GM12874 (cell line): Measurements from ENCODE around the gene TRPC4AP.

Experiments used
- TF ChIP-seq, protein P1 (sequence below): IDR thresholded peaks from 2 replicates; pipeline ENCODE4 v1.5.1; 2011; ENCODE audit warnings: low read depth, mild to moderate bottlenecking, control low read depth, low read length, moderate library complexity; ENCODE audit not compliant: insufficient read depth

The TRPC4AP gene

DNA sequence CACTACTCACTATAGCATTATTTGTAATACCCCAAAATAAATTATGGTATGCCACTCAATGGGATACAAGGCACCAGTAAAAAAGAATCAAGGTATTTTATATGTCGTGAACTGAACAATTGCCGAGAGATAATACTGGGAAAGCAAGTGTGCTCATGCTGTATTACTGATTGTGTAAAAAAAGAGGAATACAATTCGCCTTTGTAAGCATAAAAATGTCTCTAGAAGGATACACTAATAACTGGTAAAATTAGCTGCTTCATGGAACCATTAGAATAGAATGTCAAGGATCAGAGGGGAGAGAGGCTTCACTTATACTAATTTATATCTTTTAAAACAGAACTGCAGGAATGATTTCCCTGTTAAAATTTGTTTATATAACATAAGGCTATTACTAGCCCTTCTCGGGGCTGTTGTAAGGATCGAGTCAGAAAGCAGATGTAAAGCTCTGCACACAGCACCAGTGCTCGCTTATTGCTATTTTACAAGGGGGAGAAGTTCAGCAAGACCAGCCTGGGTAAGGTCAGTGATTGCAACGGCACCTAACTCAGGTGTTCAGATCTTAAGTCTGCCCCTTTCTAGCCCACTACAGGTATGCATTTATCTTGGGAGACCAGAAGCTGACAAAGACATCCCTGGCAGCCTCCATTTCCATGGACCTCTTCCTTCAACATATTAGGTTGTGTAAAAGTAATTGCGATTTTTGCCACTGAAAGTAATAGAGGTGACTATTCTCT is 75.3 kb downstream of the TRPC4AP start:
- TF ChIP-seq, protein P1, sequence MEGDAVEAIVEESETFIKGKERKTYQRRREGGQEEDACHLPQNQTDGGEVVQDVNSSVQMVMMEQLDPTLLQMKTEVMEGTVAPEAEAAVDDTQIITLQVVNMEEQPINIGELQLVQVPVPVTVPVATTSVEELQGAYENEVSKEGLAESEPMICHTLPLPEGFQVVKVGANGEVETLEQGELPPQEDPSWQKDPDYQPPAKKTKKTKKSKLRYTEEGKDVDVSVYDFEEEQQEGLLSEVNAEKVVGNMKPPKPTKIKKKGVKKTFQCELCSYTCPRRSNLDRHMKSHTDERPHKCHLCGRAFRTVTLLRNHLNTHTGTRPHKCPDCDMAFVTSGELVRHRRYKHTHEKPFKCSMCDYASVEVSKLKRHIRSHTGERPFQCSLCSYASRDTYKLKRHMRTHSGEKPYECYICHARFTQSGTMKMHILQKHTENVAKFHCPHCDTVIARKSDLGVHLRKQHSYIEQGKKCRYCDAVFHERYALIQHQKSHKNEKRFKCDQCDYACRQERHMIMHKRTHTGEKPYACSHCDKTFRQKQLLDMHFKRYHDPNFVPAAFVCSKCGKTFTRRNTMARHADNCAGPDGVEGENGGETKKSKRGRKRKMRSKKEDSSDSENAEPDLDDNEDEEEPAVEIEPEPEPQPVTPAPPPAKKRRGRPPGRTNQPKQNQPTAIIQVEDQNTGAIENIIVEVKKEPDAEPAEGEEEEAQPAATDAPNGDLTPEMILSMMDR, result no peak

DNA sequence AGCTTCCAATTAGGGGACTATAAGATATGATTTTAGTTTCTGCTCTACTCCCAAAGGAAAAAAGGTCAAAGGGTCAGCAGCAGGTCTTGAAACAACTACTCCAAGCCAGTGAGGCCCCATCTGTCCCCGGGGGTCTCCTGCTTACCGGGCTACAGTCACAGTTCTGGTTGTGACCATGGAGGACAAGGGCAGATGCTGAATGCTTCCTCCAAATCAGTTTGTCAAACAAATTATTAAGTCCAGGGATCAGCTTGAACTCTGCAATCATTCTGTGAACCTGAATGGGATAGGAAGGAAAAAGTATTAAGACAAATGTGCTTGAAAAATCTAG is 76.8 kb downstream of the TRPC4AP start:
- TF ChIP-seq, protein P1, result no peak

DNA sequence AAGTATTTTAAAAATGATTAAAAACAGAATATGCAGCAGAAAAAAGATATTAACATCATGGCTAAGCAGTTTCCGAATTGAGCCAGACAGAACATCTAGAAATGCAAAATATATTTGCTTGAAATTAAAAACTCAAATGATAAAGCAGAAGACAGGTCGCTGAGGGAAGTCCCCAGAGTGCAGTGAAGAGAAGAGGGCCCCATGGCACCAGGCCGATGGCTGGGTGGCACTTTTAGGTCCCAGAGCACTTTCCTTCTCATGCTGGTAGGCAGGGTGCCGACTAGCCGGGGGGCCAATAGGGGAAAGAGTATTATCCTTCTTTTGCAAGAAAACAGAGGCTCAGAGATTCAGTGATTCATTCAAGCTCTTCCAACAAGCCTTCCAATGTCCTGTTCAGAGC is 78.1 kb downstream of the TRPC4AP start:
- TF ChIP-seq, protein P1, result no peak

DNA sequence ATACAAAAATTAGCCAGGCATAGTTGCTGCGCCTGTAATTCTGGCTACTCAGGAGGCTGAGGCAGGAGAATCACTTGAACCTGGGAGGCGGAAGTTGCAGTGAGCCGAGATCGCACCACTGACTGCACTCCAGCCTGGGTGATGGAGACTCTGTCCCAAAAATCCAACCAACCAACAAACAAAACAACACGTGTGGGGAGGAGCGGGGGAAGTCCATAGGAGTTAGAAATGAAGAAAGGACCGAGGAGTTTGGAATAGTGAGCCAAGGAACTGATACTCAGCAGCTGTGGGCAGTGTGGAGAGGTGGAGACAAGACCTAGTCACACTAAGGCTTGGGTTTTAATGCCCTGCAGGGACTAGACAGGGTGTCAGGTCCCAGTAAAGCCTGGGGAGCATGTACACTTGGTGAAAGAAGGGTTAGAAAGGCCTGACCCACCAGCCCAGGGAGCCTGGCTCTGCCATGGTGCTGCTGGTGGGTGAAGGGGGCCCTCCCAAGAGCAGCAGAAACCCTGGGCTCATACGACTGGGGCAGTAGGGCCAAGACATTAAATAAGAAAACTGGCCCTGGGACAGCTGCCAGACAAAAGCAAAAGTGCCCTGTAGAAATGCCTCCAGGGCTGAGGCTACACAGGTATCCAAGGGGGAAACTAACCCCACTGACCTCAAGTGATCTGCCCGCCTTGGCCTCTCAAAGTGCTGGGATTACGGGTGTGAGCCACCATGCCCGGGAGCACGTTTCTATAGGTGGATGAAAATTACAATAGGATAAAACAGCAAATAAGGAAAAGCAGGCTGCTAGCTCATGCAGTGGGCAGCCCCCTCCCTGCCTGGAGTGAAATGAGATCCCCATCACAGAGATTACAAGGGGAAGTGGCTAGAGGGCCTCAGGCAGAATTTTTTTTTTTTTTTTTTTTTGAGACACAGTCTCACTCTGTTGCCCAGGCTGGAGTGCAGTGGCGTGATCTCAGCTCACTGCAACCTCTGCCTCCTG is 78.9 kb downstream of the TRPC4AP start:
- TF ChIP-seq, protein P1, result no peak

DNA sequence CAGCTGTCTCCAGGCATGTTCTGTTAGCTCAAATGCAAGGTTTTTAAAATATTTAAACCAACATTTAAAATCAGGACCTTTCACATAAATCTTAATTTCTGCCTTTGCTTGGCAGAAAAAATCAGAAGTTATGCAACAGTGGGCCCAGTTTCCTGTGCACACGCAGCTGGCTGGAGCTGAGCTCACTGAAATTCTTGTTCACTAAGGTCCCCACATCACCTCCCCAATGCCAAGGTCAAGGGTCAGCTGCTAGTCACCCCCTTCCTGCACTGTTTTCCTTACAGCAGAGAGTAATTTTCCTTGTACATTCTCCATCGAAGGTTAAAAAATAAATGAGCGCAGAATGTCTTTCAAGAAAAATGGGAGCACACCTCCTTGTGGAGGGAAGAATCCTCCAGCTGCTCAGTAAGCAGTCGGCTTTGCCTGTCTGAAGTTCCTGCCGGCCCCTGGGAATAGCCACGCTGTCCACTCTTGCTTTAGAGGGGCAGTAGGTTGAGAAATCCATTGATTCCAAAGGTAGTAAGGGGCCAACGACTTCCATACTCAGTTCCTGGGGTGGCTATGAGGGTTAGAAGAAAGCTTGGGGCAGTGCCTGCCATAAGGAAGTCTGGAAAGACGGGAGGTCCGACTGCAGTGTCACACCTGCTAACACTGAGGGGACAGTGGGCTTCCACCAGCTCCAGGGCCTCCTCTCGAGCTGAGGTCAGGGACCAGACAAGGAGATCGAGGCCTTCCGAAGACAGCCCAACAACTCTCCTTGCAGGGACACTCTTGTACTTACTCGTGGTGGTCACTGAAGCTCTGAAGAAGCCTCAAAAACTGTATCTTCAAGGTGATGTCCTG is 80.2 kb downstream of the TRPC4AP start:
- TF ChIP-seq, protein P1, result no peak

DNA sequence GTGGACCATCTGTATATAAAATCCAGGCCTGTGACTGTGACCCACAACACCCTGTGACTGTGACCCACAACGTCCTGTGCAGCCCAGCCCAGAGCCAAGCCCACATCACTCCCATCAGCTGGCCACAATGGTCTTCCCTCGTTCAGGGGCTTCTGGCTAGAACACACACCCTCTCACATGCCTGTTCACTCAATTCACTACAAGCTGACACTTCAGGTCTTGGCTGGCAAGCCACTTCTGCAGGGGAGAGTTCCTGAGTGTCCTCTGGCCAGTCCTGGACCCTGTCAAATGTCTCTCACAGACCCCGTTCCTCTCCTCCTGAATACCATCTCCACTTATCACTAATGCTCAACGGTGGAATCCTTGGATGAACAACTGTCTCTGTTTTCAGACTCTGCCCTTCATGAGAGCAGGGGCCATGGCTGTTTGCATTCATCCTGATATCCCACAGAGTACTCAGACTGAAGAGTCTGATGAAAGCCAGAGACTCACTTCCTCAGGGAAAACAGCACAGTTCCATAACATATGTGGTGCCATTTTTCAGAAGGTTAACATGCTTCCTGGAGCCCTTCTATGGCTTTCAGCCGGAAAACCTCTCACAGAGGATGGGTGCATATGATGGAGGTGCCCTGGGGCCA is 80.9 kb downstream of the TRPC4AP start:
- TF ChIP-seq, protein P1, result no peak
